Stimulated activated CD8-positive, alpha-beta memory T cell treated with anti-CD3 and anti-CD28 coated beads, Interleukin-4, amount 100 ng/mL, for 24 hours (primary cell): ENCODE results near the gene AMELY.
"Not testable (repeated sequence)": the region's sequence is repeated elsewhere in the genome, so short reads cannot be mapped to it uniquely, and the experiment has no call there.

ENCODE experiments used
- DNase-seq: peaks from one replicate; pipeline ENCODE4 v3.0.0-alpha.2; 2020; ENCODE audit warnings: low read depth

AMELY gene, protein sequence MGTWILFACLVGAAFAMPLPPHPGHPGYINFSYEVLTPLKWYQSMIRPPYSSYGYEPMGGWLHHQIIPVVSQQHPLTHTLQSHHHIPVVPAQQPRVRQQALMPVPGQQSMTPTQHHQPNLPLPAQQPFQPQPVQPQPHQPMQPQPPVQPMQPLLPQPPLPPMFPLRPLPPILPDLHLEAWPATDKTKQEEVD

DNA sequence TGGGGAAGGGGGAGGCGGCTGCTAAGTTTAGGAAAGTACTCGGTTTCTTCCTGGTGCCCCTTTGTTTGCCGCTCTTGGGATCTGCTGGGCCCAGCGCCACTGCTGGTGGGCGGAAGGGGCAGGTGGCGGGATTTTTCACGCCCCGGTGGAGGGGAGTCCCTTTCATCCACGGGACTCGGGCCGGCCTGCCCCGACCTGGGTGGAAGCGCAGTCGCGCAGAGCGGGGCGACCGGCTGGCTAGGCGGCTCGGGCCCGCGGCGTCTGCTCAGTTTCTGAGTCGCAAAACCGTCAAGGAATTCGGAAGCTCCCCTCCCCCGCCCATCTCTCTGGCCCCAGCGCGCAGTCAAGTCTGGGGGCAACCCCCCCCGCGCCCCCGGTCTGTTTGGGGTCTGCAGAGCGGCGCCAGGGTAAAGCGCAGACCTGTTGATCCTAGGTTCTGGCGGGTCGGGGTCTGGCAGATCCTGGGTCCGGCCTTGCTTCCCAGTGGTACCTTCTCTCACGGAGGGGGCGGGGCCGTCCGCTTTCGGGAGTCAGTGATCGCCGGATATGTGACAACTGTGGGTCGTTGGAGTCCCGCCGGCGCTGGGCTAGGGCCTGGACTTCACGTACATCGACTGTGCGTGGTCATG, at the start of gene AMELY:
TSS of gene AMELY (minus strand) at position 500 of the 629 bp plus-strand sequence. CDS start 39,144 bp downstream, outside the sequence.
- DNase-seq = no peak

DNA sequence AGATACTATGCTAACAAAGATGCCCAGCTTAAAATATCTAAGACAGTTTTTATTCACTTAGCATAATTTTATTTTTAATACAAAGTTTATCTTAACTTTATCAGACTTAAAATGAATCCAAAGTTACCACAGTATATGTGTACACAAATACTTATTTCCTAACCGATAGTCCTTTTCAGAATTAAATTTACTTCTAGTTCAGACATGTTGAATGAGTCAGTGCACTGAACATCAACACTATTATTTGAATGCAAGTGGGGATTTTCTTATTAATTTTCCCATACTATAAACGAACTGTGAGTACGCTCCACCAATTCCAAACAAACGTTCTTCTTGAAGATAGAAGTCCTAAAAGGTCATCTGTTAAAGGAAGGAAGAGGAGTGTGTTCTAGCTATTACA, 38.4 kb upstream of the AMELY start:
- DNase-seq = no peak

- DNase-seq = no peak
These were observed 36.8 kb upstream of the AMELY start for GRCh38 chrY:6948378-6948777.

- DNase-seq = no peak
These were observed 36.1 kb upstream of the AMELY start for GRCh38 chrY:6947695-6948094.

DNA sequence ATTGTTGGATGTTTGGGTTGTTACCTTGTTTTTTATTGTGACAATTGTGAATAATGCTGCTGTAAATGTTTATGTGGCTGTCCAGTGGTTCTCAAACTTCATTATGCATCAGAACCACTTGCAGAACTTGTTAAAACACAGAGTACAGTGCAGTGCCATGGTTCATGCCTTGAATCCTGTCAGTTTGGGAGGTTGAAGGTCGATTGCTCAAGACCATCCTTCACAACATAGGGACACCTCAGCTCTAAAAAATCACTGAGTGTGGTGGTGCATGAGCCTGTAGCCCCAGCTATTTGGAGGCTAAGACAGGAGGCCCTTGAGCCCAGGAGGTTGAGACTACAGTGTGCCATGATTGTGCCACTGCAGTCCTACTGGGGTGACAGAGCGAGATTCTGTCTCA, 23.9 kb upstream of the AMELY start:
- DNase-seq = no peak

GRCh38 chrY:6931779-6932396, 20.3 kb upstream of the AMELY start:
- DNase-seq = no peak

DNA sequence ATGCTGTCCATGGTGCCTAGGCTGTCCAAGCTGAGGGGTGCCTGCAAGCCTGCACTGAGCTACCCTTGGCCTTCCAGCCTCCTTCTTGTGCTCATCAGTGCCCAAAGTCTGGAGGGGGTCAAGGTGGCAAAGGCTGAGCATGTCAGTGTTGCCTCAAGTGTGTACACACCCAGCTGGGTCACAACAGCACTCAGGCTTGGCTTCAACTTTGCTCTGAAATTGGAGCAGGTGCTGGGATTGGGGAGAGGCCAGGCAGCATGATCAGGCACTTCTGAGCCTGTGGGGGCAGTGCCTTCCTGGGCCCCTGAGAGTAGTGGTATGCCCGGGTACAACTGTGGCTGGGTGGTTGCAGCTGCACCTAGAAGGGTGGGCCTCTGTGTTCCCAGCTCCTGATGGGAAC, 17.7 kb upstream of the AMELY start:
- no peak for DNase-seq

DNA sequence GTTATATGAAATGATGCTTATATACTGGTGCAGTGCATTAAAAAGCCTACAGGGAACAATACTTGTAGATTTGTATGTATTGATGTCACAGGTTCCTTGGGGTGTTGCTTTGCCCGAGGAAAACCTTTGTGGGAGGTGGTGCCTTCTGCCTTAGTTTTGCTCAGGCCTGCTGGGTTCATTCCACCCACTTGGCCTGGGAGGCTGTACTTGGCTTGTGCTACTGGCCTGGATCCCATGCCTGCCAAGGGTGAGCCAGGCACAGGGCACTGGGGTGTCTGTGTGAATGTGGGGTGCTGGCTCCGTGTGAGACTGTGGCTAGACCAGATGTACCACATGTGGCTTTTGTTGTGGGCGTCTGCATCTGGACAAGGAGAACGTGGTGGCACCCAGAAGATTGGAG, 16.7 kb upstream of the AMELY start:
- DNase-seq = no peak

- no peak for DNase-seq
These were observed 9.5 kb upstream of the AMELY start for GRCh38 chrY:6921061-6921460.

- no peak for DNase-seq
These were observed 1.8 kb upstream of the AMELY start for GRCh38 chrY:6913362-6913761.

GRCh38 chrY:6910372-6911252, 940 bp downstream of the AMELY start, which contains the start of gene TBL1Y:
Gene TBL1Y, plus strand, starts transcription at chrY:6910697. Its CDS starts 114,388 bp downstream, at chrY:7025085.
- no peak for DNase-seq

DNA sequence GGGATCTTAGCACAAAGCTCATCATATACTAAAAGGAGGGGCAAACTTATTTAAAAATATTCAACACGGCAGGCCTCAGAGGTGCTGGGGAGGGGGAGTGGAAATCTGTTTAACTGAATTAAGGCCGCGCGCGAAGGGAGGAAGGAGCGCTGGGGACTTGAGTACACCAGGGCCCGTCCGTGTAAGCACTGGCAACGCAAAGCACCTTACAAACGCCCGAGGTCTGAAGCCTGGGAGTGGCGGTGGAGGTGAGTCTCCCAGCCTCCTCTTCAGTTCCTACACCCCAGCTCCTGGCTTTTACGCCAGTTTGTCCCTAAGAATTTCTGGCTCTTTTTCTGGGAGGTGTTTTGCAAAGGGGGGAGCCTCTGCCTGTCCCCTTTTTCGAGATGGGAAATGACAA, 1.7 kb downstream of the AMELY start:
- DNase-seq = no peak

DNA sequence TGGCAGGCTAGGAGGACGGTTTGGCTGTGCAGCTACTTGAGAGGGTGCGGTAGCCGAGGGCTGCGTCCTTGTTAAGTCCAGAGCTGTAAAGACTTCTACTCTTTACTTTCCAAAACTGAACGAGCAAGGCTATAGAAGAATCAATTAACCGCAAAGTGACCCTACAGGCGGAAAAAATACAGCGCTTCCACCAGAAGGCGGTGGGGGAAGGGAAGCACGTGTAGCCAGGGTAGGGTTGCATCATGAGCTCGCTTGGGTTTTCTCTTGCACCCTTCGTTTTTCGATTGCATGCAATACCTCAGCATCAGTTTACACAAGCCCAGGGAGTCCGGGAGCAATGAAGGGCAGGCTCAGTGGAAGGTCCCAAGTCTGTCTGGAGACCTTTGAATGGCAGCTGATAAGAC, 2.4 kb downstream of the AMELY start:
- no peak for DNase-seq

- DNase-seq = not testable (repeated sequence)
These were observed 3.5 kb downstream of the AMELY start for GRCh38 chrY:6908021-6908420.

GRCh38 chrY:6907591-6907990, 4.0 kb downstream of the AMELY start:
- DNase-seq = no peak

DNA sequence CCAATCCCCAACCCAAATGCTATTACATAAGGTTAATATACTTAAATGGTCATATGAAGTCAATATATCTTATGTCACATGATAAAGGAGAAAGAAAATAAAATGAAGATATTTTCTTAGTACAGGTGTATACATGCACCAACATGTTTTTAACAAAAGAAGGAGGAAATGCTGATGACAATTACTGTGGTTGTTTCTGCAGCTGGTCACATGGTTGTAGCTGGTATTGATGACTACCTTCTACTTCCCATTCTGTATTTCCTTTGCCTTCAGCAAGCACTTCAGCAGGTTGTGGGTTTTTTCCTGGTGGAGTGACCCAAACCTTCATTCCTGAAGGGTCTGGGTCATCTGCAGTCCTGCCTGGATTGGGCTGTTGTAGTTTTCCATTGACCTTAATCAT, 9.4 kb downstream of the AMELY start:
- DNase-seq = not testable (repeated sequence)

DNA sequence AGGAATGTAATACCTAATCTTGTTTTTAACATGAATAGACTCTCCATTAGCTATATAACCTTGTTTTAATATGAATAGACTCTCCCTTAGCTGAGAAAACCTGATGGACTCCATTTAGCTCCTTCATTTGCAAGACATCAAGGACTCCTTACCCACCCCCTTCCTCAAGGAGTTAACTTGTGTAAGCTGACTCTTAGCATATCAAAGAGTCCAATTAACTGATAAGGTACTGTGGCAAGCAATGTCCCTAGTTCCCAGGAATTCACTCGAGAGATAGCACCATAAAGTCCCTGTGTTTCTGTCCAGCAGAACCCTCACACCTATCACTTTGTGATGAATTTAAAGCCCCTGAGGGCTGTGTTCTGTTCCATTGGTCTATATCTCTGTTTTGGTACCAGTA, 16.3 kb downstream of the AMELY start:
- DNase-seq = no peak

DNA sequence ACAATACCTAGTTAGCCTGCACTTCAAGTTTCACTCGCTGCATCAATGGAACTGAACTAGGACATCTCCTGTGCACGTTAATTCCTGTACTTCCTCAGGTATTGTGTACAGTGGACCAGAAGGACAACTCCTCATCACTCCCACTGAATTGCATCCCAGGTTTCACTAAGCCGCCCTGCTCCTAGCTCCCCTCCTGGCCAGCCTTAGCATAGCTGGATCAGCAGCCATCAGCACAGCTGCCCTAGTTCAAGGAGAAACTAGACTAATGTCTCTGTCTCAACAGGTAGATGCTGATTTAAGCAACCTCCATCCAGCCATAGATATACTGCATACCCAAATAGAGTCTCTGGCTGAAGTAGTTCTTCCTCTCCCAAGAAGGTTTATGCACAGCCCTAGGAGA, 17.1 kb downstream of the AMELY start:
- no peak for DNase-seq

DNA sequence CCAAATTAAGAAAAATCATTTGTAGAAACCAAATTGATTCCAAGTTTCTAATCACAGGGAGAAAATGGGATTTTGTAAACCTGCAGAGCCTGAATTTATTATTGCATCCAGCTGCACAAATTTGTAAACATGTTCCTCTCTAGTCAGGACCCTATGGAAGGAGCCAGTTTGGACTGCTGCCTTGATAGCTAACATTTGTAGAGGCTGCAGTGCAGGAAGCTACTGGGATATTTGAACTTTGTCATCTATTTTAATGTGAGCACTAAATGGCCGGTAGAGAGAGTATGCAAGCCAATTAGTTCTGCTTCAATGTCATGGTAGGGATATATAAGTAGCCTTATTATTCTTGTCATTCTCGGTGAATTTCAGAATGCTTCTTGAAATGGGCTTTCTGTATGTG, 62.2 kb downstream of the AMELY start:
- DNase-seq = no peak

DNA sequence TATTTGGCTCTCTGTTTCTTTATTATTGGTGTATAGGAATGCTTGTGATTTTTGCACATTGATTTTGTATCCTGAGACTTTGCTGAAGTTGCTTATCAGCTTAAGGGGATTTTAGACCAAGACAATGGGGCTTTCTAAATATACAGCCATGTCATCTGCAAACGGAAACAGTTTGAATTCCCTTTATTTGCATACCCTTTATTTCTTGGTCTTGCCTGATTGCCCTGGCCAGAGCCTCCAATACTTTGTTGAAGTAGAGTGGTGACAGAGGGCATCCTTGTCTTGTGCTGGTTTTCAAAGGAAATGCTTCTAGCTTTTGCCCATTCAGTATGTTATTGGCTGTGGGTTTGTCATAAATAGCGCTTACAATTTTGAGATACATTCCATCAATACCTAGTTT, 68.9 kb downstream of the AMELY start:
- not testable (repeated sequence) for DNase-seq
